ENCODE results near the gene EXOC4.

Gene EXOC4

DNA sequence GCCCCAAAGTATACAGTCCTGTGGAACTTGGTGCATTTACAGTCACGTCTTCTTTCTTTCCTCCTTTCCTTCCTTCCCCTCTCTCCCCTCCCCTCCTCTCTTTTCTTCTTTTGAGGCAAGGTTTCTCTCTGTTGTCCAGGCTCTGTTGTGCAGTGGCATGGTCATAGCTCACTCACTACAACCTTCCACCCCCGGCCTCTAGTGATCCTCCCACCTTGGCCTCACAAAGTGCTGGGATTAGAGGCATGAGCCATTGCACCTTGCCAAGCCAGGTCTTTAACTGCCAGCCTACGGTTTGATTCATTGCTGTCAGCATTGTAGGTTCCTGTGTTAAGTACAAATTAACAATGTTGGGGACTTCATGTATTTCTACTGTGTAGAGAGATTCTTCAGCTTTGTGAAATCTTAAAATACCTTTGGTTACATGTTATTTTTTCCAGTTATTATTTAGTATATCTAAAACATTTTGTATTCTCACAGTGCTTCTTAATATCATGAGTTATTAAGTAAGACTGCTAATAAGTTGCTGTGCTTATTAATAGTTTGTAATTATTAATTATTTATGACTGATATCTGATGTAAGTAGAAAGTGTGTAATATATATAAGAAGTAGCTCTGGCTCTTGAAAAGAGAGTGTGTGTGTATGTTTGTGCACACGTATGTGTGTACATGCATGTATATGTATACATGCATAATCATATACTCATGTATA lies 320.8 kb downstream of the EXOC4 start:
- TF ChIP-seq, protein P1, sequence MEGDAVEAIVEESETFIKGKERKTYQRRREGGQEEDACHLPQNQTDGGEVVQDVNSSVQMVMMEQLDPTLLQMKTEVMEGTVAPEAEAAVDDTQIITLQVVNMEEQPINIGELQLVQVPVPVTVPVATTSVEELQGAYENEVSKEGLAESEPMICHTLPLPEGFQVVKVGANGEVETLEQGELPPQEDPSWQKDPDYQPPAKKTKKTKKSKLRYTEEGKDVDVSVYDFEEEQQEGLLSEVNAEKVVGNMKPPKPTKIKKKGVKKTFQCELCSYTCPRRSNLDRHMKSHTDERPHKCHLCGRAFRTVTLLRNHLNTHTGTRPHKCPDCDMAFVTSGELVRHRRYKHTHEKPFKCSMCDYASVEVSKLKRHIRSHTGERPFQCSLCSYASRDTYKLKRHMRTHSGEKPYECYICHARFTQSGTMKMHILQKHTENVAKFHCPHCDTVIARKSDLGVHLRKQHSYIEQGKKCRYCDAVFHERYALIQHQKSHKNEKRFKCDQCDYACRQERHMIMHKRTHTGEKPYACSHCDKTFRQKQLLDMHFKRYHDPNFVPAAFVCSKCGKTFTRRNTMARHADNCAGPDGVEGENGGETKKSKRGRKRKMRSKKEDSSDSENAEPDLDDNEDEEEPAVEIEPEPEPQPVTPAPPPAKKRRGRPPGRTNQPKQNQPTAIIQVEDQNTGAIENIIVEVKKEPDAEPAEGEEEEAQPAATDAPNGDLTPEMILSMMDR (conservative IDR thresholded peaks at IDR 0.05) = no peak
- no peak overlapping the region for H3K27ac ChIP-seq

DNA sequence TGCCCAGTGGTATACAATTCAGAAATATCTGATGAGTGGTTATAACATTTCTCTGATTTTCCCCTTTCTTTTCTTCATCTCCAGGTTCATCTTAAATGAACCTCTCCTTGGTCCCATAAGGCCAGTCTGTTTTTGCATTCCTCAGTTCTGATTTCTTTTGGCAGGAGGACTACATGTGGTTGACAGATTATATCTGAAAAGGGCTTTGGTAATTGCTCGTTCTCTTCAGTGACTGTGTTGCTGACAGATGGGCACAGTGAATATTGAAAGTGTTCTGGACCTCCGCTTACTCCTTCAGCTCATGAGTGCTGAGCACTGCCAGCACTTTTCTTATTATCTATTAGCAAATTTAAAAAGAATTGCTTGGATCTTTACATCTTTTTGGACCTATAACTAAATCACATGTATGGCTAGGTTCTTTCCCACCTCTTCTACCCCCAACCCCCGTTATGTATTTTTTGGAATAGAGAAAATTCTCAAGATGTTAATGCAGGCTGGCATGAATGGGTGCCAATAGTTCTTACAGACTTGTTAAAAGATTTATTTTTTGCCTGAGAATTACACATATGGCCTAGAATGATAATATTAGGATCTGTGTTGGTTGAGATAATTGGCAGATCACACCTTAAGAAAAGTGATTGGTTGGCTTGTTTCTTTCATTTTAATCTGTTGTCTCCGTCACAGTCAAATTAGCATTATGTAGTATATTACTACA lies 323.0 kb downstream of the EXOC4 start:
- H3K27ac ChIP-seq = no peak overlapping the region
- TF ChIP-seq, protein P1 (conservative IDR thresholded peaks at IDR 0.05) = no peak

DNA sequence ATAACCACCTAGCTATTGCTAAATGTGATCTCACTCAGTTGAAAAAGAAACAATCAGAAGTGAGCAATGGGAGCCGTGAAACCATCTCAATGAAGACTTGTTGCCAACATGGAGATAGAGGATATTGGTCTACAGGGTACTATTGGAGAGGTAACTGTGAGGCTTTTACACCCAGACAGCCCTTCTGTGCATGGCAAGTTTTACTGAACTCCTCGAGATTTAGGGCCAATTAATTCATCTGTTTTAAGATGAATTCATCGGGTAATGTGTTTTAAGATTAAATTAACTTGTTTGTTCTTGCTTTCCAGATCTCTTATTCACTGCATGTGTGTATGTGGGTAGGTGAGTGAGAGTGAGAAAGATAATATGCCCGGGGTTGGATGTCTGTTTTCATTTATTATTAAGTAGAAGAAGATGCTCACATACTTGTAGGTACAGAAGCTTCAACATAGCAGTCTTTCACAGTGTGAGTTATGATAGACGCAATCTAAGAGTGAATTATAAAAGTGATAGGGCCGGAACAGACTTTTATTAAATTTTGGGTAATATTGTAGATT lies 323.8 kb downstream of the EXOC4 start:
- TF ChIP-seq, protein P1 (conservative IDR thresholded peaks at IDR 0.05) = no peak
- no peak overlapping the region for H3K27ac ChIP-seq

DNA sequence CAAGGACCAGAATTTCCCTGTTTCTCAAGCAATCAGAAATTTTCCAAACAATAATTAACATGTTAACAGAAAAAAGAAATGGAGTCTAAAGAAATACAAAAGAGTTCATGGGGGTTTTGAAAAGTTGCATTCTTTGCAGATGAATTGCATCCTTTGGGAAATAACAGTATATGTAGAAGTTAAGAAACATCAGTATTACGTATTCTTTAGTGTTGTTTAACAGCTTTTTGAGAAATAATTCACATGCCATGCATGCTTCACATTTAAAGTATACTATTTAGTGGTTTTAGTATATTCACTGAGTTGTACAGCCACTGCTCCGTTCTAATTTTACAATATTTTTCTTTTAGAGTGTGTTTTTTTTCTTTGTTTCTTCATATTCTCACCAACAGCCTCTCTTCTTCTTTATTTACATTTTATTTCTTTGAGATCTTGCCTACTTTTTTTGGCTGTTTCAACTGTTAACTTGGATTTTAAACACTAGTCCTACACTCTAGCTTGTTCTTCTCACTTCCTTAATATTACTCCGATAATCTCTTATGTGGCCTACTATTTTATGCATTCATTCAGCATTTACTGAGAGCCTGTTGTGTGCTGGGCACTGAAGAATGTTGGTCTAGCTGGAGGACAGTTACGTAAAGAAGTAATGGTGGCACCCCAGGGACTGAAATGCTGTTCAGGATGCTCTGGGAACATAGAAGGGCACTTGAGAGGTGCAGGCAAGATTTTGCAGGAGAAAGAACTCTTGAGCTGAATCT lies 330.1 kb downstream of the EXOC4 start:
- H3K27ac ChIP-seq = no peak overlapping the region

DNA sequence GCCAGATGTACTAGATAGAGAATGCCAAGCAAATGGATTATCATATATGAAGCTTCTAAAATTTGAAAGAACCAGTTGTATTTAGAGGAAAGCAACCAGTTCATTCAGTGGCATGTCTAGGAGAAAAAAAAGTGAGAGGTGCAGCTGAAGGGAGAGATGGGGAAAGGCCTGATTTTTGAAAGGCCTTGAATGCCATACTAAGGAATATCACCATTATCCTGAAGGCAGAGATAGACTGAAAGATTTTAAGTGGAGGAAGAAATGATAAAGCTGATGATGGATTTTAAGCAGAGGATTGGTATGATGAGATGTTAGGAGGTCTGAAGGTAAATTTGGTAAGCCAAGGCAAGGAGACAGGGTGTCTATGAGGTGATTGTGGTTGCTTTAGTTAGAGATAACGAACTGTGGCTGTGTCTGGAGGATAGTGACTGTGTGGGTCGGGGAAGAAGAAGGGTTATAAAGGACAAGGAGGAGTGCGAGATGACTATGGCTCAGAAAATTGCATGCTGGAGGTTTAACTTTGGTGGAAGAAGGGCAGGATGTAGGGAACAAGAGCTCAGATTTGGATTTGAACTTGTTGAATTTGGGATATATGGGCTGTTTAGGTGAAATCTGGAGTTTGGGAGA lies 330.8 kb downstream of the EXOC4 start:
- TF ChIP-seq, protein P1 (conservative IDR thresholded peaks at IDR 0.05) = no peak
- H3K27ac ChIP-seq = no peak overlapping the region

More for the DNA sequence above, 330.1 kb downstream of the EXOC4 start:
- TF ChIP-seq, protein P1 (conservative IDR thresholded peaks at IDR 0.05) = no peak

DNA sequence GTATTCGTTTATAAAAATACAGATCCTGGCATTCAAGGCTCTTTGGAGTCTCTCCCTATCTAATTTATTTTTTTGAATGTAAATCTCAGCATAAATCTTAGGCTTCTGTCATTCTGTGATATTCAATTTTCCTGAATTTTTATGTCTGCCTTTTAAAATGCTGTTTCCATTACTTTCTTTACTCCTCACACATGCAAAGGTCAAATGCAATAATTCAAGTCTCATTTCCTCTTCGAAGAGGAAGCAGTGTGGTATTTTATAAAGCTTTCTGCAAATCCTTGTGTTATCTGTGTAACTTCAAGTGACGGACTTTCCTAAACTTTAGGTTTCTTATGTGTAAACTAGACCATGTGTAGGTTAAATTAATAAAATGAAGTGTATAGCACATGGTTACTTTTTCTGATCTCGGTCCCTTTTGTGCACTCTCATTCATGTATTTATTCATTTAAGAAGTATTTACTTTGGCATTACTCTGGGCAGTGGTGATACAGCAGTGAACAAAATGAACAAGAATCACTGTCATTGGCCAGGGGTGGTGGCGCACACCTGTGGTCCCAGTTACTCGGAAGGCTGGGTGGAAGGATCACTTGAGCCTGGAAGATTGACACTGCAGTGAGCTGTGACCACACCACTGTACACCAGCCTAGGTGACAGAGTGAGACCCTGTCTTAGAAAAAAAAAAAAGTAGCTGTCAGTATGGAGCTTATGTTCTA lies 332.2 kb downstream of the EXOC4 start:
- TF ChIP-seq, protein P1 (conservative IDR thresholded peaks at IDR 0.05) = no peak
- no peak overlapping the region for H3K27ac ChIP-seq

Data from VCaP (cell line).